Measurements from ENCODE around the gene ACTL8.

GRCh38 chr1:17795081-17795809 lies 40.1 kb downstream of the ACTL8 start:
- TF ChIP-seq CTCF (conservative IDR thresholded peaks at IDR 0.05; ENCODE audit: low read depth in 2 of 2), result no peak
- no peak for TF ChIP-seq REST (IDR thresholded peaks at IDR 0.05; ENCODE audit: unreplicated experiment)
- TF ChIP-seq ETS1 (IDR thresholded peaks at IDR 0.05), result no peak
- no peak for TF ChIP-seq POLR2AphosphoS5 (IDR thresholded peaks at IDR 0.05; ENCODE audit: low read depth)
- no peak for TF ChIP-seq JUNB (IDR thresholded peaks at IDR 0.05; ENCODE audit: unreplicated experiment)
- no peak for TF ChIP-seq EZH2phosphoT487 (IDR thresholded peaks at IDR 0.05; ENCODE audit: unreplicated experiment)
- TF ChIP-seq EZH2 (IDR thresholded peaks at IDR 0.05; ENCODE audit: low read depth, unreplicated experiment), result no peak
- no peak for TF ChIP-seq STAT1 (IDR thresholded peaks at IDR 0.05; ENCODE audit: unreplicated experiment)
- no peak for TF ChIP-seq CREB1 (CRISPR knock-in tag; IDR thresholded peaks at IDR 0.05; ENCODE audit: low read depth)
- no peak for TF ChIP-seq ZNF114 (CRISPR knock-in tag; IDR thresholded peaks at IDR 0.05)
- TF ChIP-seq ZNF331 (CRISPR knock-in tag; IDR thresholded peaks at IDR 0.05; ENCODE audit: low read depth), result no peak
- TF ChIP-seq ZNF462 (CRISPR knock-in tag; IDR thresholded peaks at IDR 0.05), result no peak
- TF ChIP-seq NANOG (IDR thresholded peaks at IDR 0.05; ENCODE audit: borderline replicate concordance), result no peak
